ENCODE measurements around the gene NPC2.
A peak's percentile ranks its signal among the peaks of the same experiment; 100 is the strongest.

- TF ChIP-seq EP300 (IDR thresholded peaks at IDR 0.05): no peak
- no peak for TF ChIP-seq POLR2A (IDR thresholded peaks at IDR 0.05)
- TF ChIP-seq CTCF (IDR thresholded peaks at IDR 0.05): peak in 1 of 4 experiments; percentile 13
Measured at GRCh38 chr14:74502236-74503019, 9.3 kb upstream of the NPC2 start.

All from sigmoid colon (tissue), 4 donors.